ENCODE data around the gene ABHD16B.
"Not testable (repeated sequence)": the region's sequence is repeated elsewhere in the genome, so short reads cannot be mapped to it uniquely, and the experiment has no call there.

The ABHD16B gene

DNA sequence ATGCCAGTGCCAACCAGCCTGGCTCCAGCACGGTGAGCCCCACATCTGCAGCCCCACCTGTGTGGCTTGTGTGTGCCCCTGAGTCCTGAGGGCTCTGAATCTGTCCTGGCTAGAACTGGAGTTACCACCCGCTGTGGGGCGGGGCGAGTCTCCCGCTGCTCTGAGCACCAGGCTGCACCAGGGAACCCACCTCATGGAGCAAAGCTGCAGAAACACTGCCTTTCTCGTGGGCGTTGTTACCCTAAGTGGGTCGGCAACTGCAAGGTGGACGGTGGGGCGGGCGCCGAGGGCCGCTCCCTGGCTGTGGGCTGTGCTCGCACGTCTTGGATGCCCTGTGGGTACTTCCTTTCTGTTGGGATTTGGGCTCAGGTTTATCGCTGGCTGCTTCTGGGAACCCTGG lies 17.5 kb upstream of the ABHD16B start:
- Mint-ChIP-seq H3K4me1 (ENCODE audit: low read depth) (peaks cover 13% of the 10 kb centered on the region), H3K36me3 (peaks cover 2% of the 10 kb centered on the region), H3K27me3 (peaks cover 9% of the 10 kb centered on the region), H3K27ac (no peak overlapping the region), H3K4me3 (no peak overlapping the region), H3K9me3 (ENCODE audit: low read depth) (no peaks in the 10 kb centered on the region)

DNA sequence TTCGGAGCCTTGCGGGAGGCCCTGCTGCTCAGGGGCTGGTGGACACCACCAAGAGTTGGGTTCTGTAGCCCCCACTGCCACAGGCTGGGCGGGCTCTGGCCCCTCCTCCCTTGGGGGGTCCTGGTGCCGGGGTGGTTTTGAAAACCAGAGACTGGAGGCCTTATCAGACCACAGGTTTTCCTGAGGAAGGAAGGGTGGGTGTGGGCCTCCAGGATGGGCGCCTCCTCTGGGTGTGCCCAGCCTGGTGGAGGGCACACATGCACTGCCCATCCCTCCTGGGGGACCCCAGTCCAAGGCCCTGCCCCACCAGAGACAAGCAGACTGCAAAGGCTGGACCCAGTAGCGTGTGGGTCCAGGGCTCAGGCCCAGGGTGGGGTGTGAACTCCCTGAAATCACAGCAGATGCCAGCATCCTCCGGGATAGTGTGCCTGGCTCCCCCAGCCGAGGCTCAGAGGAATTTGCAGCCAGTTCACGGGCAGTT lies 16.7 kb upstream of the ABHD16B start:
- H3K27me3 Mint-ChIP-seq: peaks cover 9% of the 10 kb centered on the region
- no peak overlapping the region for H3K4me3 Mint-ChIP-seq
- H3K4me1 Mint-ChIP-seq (ENCODE audit: low read depth): peaks cover 13% of the 10 kb centered on the region
- peaks cover 2% of the 10 kb centered on the region for H3K36me3 Mint-ChIP-seq
- H3K9me3 Mint-ChIP-seq (ENCODE audit: low read depth): no peaks in the 10 kb centered on the region
- H3K27ac Mint-ChIP-seq: no peak overlapping the region

DNA sequence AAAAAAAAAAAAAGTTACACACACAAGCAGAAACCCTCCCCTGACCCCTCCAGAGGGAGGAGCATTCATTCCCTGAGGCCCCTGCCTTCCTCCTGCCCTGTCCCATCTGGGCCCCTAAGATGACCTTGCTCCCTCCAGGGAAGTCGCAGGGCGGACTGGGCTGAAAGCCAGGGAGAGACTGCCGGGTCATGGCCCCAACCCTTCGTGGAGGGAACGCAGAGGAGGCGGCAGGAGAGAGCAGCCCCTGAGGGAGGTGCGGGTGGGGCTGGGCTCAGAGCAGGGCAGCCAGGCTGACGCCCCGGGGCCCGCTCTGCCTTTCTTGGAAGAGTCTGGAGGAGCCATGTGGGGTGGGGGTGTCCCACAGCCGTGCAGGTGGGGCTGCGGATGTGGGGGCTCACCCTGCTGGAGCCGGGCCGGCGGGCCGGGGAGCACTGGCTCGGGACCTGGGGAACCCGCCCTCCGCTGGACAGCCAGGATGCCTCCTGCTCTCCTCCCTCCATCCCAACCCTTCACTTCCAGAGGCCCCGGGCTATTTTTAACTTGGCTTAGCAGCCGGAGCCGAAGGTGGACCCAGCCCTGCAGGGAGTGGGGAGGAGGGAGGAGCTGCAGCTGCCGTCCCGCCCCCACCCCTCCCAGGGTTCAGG lies 15.0 kb upstream of the ABHD16B start:
- Mint-ChIP-seq H3K9me3 (ENCODE audit: low read depth) (no peaks in the 10 kb centered on the region), H3K27me3 (peaks cover 15% of the 10 kb centered on the region), H3K4me1 (ENCODE audit: low read depth) (peaks cover 21% of the 10 kb centered on the region), H3K27ac (no peak overlapping the region), H3K4me3 (no peak overlapping the region), H3K36me3 (no peaks in the 10 kb centered on the region)

DNA sequence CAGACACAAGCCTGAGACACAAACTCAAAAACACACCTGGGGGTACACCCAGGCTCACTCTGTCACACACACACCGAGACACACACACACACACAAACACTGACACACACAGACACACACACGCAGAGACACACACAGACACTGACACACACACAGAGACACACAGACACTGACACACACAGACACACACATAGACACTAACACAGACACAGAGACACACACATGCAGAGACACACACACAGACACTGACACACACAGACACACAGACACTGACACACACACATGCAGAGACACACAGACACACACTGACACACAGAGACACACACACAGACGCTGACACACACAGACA lies 14.4 kb upstream of the ABHD16B start:
- no peaks in the 10 kb centered on the region for H3K36me3 Mint-ChIP-seq
- H3K4me1 Mint-ChIP-seq (ENCODE audit: low read depth): peaks cover 22% of the 10 kb centered on the region
- peaks cover 15% of the 10 kb centered on the region for H3K27me3 Mint-ChIP-seq
- no peak overlapping the region for H3K27ac Mint-ChIP-seq
- no peak overlapping the region for H3K4me3 Mint-ChIP-seq
- no peaks in the 10 kb centered on the region for H3K9me3 Mint-ChIP-seq (ENCODE audit: low read depth)

DNA sequence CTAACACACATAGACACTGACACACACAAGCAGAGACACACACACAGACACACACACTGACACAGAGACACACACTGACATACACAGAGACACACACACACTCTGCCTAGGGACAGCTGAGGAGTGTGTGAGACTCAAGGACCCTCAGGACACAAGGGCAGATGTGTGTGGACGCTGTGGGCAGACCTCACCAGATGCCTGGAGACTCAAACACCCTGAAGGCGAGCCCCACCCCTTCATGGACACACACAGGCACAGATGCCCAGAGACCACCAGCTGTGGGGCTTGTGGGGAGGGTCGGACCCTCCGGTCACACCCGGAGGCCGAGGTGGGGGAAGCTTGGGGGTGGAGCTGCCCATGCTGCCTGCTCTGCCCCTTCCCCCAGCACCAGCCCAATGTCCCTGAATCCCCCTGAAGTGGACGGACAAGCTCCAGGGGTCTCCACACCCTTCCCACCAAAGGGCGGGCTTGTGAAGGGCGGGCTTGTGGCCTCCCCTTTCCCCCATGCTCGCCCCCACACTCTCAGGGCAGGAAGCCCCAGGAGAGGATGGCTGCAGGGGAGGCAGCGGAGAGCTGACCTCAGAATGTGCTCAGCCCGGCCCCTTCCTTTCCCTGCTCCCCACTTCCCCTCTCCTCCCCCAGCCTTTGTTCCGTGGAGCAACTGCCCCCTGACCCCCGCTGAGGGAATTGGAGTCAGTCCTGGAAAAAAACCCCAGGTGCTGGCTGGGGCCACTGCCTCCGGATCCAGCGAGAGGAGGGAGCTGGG lies 13.9 kb upstream of the ABHD16B start:
- peaks cover 14% of the 10 kb centered on the region for H3K27me3 Mint-ChIP-seq
- H3K36me3 Mint-ChIP-seq: no peaks in the 10 kb centered on the region
- H3K4me3 Mint-ChIP-seq: no peak overlapping the region
- H3K4me1 Mint-ChIP-seq (ENCODE audit: low read depth): peaks cover 22% of the 10 kb centered on the region
- H3K27ac Mint-ChIP-seq: no peak overlapping the region
- H3K9me3 Mint-ChIP-seq (ENCODE audit: low read depth): no peaks in the 10 kb centered on the region

DNA sequence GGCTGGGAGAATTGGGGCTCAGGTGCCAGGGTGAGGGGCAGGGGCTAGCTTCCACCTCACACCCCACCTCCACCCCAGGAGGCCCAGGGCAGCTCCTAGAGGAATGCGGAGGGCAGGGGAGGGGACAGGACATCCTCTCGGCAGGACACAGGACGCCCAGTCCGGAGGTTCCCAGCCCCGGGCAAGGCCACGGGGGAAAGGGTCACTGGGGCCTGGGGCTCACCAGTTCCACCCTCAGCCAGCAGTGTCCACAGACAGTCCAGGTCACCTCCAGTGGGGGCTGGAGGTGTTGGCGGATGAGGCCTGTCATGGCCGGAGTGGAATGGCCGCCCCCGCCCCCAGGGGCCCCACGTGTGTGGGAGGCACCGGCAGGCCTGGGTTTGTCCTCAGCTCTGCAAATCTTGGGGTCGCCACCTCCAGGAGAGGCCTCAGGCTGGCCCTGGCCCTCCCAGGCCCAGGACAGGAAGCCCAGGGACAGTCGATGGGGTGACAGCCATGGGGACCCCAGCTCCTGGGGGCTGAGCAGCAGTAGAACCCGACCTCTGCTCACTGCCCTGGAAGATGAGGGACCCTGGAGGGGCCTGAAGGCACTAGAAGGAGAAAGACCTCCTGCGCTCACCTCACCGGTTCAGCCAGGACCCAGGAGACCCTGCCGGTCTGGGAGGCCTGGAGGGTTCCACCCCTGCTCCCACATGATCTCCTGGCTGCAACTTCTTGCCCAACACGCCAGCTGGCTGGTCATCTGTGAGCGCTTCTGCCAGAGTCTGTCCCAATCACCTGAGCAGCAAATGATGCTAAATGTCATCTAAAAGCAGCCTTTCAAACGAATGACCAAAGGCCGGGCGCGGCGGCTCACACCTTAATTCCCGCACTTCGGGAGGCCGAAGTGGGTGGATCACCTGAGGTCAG lies 13.0 kb upstream of the ABHD16B start:
- no peak overlapping the region for H3K27ac Mint-ChIP-seq
- peaks cover 14% of the 10 kb centered on the region for H3K27me3 Mint-ChIP-seq
- H3K4me1 Mint-ChIP-seq (ENCODE audit: low read depth): peaks cover 20% of the 10 kb centered on the region
- no peaks in the 10 kb centered on the region for H3K36me3 Mint-ChIP-seq
- H3K4me3 Mint-ChIP-seq: no peak overlapping the region
- H3K9me3 Mint-ChIP-seq (ENCODE audit: low read depth): no peaks in the 10 kb centered on the region

DNA sequence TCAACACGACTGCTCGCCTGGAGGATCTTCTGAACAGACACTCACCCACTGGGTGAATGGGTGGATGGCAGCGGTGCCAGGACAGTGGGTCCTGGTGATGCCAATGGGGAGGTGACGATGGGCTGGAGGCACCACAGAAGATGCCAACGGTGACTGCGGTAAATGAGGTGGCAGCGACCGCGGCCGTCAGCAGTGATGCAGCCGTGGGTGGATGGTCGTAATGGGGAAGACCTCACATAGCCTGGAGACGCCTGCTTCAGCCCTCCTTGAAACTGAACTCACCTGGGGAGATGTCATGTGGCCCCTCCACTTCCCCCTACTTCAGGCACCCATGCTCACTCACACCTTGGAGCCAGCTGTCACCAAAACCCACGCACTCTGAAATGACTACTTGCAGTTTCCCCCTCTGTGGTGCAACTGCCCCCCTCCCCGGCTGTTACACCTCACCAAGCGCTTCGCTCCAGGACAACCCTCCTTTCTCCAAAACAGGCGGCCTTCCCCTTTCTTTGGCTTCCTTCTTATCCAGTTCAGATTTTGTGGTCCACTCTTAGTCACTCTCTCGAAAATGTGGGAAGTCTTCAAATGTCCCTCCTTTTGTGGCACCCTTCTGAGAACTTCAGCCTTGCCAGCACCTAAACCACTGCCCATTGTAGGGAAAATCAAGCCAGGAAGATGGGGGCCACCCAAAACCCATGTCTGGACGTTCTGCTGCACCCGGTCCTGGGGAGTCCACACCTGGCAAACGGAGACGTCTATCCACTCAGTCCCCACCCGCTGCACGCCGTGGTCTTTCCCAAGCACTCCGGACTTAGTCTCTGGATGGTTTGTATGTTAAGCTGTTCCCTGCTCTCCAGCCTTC lies 10.4 kb upstream of the ABHD16B start:
- peaks cover 9% of the 10 kb centered on the region for H3K27me3 Mint-ChIP-seq
- peaks cover 18% of the 10 kb centered on the region for H3K4me1 Mint-ChIP-seq (ENCODE audit: low read depth)
- H3K9me3 Mint-ChIP-seq (ENCODE audit: low read depth): no peaks in the 10 kb centered on the region
- H3K4me3 Mint-ChIP-seq: no peak overlapping the region
- H3K36me3 Mint-ChIP-seq: no peaks in the 10 kb centered on the region
- H3K27ac Mint-ChIP-seq: no peak overlapping the region

DNA sequence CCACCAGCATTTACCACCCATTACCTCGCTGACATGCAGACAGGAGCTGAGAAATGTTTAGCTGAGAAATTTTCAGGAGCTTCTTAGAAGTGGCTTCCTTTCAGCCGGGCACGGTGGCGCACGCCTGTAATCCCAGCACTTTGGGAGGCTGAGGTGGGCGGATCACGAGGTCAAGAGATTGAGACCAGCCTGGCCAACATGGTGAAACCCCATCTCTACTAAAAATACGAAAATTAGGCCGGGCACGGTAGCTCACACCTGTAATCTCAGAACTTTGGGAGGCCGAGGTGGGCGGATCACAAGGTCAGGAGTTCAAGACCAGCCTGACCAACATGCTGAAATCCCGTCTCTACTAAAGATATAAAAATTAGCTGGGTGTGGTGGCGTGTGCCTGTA lies 9.8 kb upstream of the ABHD16B start:
- not testable (repeated sequence) for H3K4me3 Mint-ChIP-seq; H3K27me3 Mint-ChIP-seq; H3K36me3 Mint-ChIP-seq; H3K9me3 Mint-ChIP-seq (ENCODE audit: low read depth); H3K27ac Mint-ChIP-seq
- peaks cover 15% of the 10 kb centered on the region for H3K4me1 Mint-ChIP-seq (ENCODE audit: low read depth)

DNA sequence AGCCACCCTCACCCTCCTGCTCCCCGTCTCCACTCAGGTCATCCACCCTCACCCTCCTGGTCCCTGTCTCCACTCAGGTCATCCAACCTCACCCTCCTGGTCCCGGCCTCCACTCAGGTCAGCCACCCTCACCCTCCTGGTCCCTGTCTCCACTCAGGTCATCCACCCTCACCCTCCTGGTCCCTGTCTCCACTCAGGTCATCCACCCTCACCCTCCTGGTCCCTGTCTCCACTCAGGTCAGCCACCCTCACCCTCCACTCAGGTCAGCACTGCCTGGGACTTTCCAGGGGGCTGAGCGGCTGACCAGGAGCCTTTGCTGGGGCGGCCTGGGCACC lies 7.6 kb upstream of the ABHD16B start:
- H3K27ac Mint-ChIP-seq; H3K9me3 Mint-ChIP-seq (ENCODE audit: low read depth); H3K36me3 Mint-ChIP-seq; H3K4me3 Mint-ChIP-seq; H3K27me3 Mint-ChIP-seq: not testable (repeated sequence)
- peaks cover 27% of the 10 kb centered on the region for H3K4me1 Mint-ChIP-seq (ENCODE audit: low read depth)

DNA sequence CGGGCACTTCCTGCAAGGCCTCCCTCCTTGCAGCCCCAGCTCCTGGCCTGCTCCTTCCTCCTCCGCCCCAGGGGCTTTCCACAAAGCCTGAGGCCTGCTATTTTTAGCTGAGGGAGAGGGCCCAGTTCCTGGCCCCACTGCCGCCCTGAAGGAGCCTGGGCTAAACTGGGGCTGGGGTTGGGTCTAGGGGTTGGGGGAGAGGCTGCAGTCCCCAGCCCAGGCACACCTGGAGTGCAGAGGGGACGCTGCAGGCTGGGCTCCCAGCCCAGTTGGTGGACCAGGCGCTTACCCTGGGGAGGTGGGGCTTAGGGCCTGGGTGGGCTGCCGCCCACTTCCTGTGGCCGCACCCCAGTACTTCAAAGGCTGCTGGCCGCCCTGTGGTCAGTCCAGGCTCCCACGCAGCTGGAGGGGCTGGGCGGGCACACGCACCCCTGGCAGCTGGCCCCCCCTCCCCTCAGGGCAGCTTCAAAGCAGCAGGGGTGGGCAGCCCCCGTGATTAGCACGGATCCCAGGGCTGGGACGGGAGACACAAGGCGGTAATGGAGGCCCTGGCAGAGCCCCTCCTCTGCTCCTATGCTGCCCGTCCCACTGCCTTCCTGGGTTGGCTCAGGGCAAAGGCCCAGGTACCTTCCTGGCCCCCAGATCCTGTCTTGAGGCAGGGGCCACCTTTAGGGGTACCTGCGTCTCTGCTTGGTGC lies 7.1 kb upstream of the ABHD16B start:
- H3K4me3 Mint-ChIP-seq: no peak overlapping the region
- H3K4me1 Mint-ChIP-seq (ENCODE audit: low read depth): peaks cover 30% of the 10 kb centered on the region
- no peak overlapping the region for H3K27ac Mint-ChIP-seq
- no peaks in the 10 kb centered on the region for H3K9me3 Mint-ChIP-seq (ENCODE audit: low read depth)
- H3K36me3 Mint-ChIP-seq: no peaks in the 10 kb centered on the region
- peaks cover 9% of the 10 kb centered on the region for H3K27me3 Mint-ChIP-seq

DNA sequence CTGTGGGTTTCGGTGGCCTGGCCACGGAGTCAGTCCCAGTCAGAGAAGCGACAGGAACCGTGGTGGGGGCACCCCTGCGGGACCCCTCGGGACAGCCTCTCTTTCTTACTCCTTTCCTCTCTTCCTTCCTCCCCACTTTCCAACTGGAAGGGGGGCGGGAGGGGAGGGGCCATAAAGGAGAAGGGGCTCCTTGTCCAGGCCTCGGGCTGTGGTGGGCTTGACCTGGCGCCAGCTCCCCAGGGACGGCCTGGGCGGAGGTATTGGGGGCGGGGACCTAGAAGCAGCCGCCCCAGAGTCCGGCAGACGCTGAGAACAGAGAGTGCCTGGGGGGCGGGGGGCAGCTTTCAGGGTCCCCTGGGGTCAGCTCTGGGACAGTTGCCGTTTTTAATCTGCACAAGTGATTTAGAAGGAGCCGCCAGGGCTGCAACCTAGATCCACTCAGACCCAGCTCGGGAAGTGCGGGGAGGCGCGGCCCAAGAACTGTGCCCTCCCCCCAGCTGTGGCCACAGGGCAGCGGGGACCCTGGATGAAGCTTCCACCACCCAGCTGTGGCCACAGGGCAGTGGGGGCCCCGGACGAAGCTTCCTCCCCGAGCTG lies 6.4 kb upstream of the ABHD16B start:
- no peak overlapping the region for H3K27ac Mint-ChIP-seq
- peaks cover 9% of the 10 kb centered on the region for H3K27me3 Mint-ChIP-seq
- no peaks in the 10 kb centered on the region for H3K9me3 Mint-ChIP-seq (ENCODE audit: low read depth)
- no peaks in the 10 kb centered on the region for H3K36me3 Mint-ChIP-seq
- no peak overlapping the region for H3K4me3 Mint-ChIP-seq
- peaks cover 35% of the 10 kb centered on the region for H3K4me1 Mint-ChIP-seq (ENCODE audit: low read depth)

DNA sequence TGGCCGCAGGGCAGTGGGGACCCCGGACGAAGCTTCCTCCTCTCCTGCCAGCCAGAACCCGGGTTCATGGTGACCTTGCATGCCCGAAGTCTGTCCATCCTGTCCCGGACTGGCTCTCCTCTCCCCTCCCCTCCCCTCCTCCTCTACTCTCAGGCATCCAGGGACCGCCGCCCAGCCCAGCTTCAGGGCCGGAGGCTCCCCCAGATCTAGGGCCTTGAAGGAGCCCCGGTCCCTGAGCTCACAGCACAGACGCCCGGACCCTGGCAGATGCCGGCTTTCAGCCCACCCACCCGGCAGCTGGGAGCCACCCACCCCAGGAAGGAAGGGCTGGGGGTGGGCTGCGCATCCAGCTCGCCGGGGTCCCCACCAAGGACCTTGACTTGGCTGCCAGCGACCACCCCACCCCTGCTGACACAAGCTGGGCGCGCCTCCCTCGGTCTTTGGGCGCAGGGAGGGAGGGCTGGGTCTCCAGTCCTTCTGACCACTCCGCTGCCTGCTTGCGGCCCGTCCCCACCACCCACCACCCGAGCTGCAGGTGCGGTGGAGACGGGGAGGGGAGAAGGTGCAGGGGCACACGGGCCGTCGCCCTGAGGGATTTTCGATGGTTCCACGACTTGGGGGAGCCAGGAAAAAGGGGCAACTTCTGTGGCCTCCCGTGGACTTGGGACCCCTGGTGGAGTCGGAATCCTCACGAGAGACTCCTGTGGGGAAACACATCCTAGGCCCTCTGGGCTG lies 5.8 kb upstream of the ABHD16B start:
- H3K27me3 Mint-ChIP-seq: peaks cover 9% of the 10 kb centered on the region
- no peak overlapping the region for H3K27ac Mint-ChIP-seq
- no peaks in the 10 kb centered on the region for H3K36me3 Mint-ChIP-seq
- H3K4me1 Mint-ChIP-seq (ENCODE audit: low read depth): peaks cover 33% of the 10 kb centered on the region
- no peak overlapping the region for H3K4me3 Mint-ChIP-seq
- H3K9me3 Mint-ChIP-seq (ENCODE audit: low read depth): no peaks in the 10 kb centered on the region

DNA sequence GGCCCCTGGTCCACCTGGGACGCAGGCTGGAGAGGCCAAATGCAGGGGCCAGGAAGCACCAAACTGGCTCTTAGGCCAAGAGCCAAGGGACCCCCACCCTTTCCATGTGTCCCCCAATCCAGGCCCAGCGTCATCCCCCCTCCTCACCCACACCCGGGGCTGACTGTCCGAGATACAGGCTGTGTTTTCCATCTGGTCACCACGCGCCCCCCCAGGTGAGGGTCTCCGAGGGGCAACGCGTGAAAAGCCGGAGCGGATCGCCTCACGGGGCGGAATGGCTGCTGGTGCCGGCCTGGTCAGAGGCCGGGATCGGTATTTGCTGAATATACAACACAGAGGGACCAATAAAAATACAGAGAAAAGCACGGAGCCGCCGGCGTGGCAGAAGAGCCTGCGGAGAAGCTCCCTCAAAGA lies 5.2 kb upstream of the ABHD16B start:
- Mint-ChIP-seq H3K27me3 (peaks cover 4% of the 10 kb centered on the region), H3K4me3 (no peak overlapping the region), H3K9me3 (ENCODE audit: low read depth) (no peaks in the 10 kb centered on the region), H3K36me3 (no peaks in the 10 kb centered on the region), H3K4me1 (ENCODE audit: low read depth) (peaks cover 28% of the 10 kb centered on the region), H3K27ac (no peak overlapping the region)
